ENCODE data around the gene PRIMA1. TPM values are rescaled to one million over a fixed set of nuclear protein-coding genes. Genes with fewer than 3 reads are reported as not detected.

PRIMA1 gene
- total and polyA plus RNA-seq, 2 donors (not counting 1 experiment from before 2014, with no cell fraction given) = not detected

GRCh38 chr14:93669632-93670031 is 118.7 kb downstream of the PRIMA1 start:
- no peak overlapping the region for H3K27ac ChIP-seq (ENCODE audit: low read length in 2 of 2)
- DNase-seq = no peak
- no peaks in the 10 kb centered on the region for H3K79me2 ChIP-seq (ENCODE audit: control insufficient read depth, insufficient read depth, low read length)
- 100% methylated on average over 2 of the region's 4 CpGs for WGBS (ENCODE audit: insufficient coverage)
- ChIA-PET CTCF (no interaction called here), POLR2A (no interaction called here)
- no peak overlapping the region for H2AFZ ChIP-seq (ENCODE audit: insufficient read depth, low read depth, low read length, poor library complexity, severe bottlenecking)
- Mint-ChIP-seq H3K9me3 (ENCODE audit: insufficient read depth) (peaks cover 15% of the 10 kb centered on the region), H3K4me3 (no peak overlapping the region), H3K27ac (no peak overlapping the region), H3K4me1 (no peaks in the 10 kb centered on the region), H3K27me3 (peaks cover 17% of the 10 kb centered on the region)
- H3K4me2 ChIP-seq (replicated peaks; ENCODE audit: low read depth, low read length, poor library complexity, severe bottlenecking) = no peak overlapping the region
- intact Hi-C loops (cut with micrococcal nuclease) = no loop called here
- ATAC-seq (ENCODE audit: low read depth) = no peak
- H3K9me3 ChIP-seq (ENCODE audit: control extremely low read depth in 1 of 3, control insufficient read depth in 2 of 3, insufficient read depth in 1 of 3, low read length in 2 of 3) = peaks cover 3 to 16% (median 5%) of the 10 kb centered on the region in 3 donors
- H4K20me1 ChIP-seq (ENCODE audit: control insufficient read depth, insufficient read depth, low read length, poor library complexity, severe bottlenecking) = no peaks in the 10 kb centered on the region
- no peak for TF ChIP-seq EZH2 (IDR thresholded peaks at IDR 0.05; ENCODE audit: borderline replicate concordance, insufficient read depth, low read depth, low read length, poor library complexity, severe bottlenecking)
- no peak for TF ChIP-seq CTCF (IDR thresholded peaks at IDR 0.05)
- no peaks in the 10 kb centered on the region for H3K27me3 ChIP-seq (replicated peaks in 1 of 4; ENCODE audit: control extremely low read depth in 1 of 4, control insufficient read depth in 3 of 4, insufficient read depth in 4 of 4, low read length in 3 of 4)
- H3K4me1 ChIP-seq (ENCODE audit: control insufficient read depth in 2 of 2, insufficient read depth in 2 of 2, low read length in 2 of 2) = no peaks in the 10 kb centered on the region
- no peaks in the 10 kb centered on the region for H3K36me3 ChIP-seq (replicated peaks in 1 of 2; ENCODE audit: control extremely low read depth in 1 of 2, control insufficient read depth in 1 of 2, extremely low read depth in 1 of 2, insufficient read depth in 2 of 2, low read length in 1 of 2)
- H3K4me3 ChIP-seq (ENCODE audit: control extremely low read depth in 1 of 5, extremely low read depth in 1 of 5, insufficient read depth in 1 of 5, low read depth in 2 of 5, low read length in 4 of 5) = no peak overlapping the region
- no peak overlapping the region for H3K9ac ChIP-seq (ENCODE audit: low read length)

Other genes starting within 250 kb of the PRIMA1 start
- gene FAM181A, start 138.9 kb upstream of the PRIMA1 start, total RNA-seq = not detected in 2 replicates
- not detected in 2 replicates for gene FAM181A, start 138.9 kb upstream of the PRIMA1 start, polyA plus RNA-seq
- gene ASB2, start 188.1 kb upstream of the PRIMA1 start, total RNA-seq = 1.00 and 1.5 TPM in 2 replicates
- gene ASB2, start 188.1 kb upstream of the PRIMA1 start, polyA plus RNA-seq = 2.5 and 2.7 TPM in 2 replicates
- gene CCDC197, start 208.8 kb upstream of the PRIMA1 start, total RNA-seq = not detected in 2 replicates
- not detected in 2 replicates for gene CCDC197, start 208.8 kb upstream of the PRIMA1 start, polyA plus RNA-seq
- gene OTUB2, start 237.9 kb upstream of the PRIMA1 start, total RNA-seq = 0.17 and 0.19 TPM in 2 replicates
- gene OTUB2, start 237.9 kb upstream of the PRIMA1 start, polyA plus RNA-seq = 0.04 TPM in 1 of 2 replicates, not detected in the other